NCI-H2081 treated with DMSO at 0.1 percent for 48 hours (cell line): ENCODE results near the gene STK24.
"Not testable (repeated sequence)": the region's sequence is repeated elsewhere in the genome, so short reads cannot be mapped to it uniquely, and the experiment has no call there.

Experiments used
- DNase-seq: peaks from one replicate; lab custom pipeline; 2025; lab: John Stamatoyannopoulos, UW

STK24 gene

DNA sequence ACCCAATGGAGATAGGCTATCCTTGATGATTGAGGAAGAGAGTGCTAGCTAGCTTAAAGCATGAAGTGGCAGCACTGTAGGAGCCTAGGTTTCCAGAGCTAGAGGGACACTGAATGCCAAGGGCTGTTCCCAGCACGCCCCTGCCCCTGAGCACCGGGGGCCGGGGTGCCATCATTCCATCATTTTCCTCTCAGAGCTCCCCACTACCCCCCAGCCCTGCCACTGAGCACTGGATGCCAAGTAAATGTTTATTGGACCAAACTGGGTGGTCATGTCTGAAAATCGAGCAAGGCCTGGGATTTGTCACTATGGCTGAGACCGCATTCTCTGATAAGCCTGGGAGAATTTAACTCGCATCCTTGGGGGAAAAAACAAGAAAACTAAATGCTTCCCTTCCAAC, 142.8 kb downstream of the STK24 start:
- DNase-seq = no peak

DNA sequence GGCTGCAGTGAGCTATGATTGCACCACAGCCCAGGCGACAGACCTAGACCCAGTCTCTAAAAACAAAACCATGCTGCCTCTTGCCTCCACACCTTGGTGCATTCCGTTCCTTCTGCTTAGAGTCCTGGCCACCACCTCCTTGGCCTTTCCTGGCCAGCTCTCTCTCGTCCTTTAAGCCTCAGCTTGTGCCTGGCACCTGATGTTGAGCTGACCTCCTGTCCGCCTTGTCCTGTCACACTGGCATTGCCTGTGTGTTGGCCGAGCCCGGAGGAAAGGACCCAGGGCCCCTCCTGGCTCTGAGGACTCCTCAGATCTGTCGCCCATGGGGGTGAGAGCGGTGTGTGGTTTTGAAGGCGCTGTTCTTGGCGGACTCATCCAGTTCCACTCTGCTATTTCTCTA, 143.3 kb downstream of the STK24 start:
- no peak for DNase-seq

DNA sequence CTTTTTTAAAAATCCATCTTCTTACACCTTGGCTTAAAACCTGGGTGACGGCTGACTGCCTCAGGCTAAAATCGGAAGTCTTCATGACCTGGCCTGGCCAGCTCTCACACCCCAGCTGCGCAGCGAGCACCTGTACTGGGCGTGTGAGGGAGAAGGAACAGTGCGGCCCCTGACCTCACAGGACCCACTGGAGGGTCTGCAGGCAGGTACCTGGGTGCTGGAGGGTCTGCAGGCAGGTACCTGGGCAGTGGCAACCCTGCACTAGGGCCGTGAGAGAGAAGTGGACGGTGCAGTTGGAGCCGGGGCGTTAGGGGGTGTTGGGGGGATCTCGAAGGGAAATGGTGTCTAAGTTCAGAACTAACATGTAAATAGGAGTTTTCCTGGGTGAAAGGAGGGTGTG, 144.3 kb downstream of the STK24 start:
- DNase-seq = no peak

DNA sequence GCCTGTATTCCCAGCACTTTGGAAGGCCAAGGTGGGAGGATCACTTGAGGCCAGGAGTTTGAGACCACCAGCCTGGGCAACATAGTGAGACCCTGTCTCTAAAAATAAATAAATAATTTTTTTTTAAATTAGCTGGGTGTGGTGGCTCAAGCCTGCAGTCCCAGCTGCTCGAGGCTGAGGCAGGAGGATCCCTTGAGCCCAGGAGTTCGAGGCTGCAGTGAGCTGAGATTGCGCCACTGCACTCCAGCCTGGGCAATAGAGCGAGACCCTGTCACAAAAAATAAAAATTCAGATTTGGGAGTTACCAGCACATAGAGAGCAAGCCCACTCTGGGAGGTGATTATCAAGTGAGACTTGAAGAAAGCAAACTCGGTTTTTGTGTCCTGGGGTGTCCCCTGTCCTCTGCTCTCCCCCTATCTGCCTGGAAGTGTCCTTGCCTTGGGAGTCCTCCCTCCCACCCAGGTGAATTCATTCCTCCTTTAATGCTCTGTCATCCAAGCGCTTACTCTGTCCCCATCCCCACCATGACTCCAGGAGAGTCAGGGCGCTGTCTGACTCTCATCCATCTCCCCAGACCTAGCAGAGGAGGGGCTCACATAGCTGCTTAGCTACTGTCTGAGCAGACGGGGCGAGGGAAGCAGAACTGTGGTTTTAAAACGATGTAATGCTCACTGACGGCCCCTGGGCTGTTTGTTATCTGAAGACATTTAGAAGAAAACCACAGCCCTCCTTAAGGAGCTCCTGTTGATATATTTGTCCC, 146.8 kb downstream of the STK24 start:
- DNase-seq = no peak

DNA sequence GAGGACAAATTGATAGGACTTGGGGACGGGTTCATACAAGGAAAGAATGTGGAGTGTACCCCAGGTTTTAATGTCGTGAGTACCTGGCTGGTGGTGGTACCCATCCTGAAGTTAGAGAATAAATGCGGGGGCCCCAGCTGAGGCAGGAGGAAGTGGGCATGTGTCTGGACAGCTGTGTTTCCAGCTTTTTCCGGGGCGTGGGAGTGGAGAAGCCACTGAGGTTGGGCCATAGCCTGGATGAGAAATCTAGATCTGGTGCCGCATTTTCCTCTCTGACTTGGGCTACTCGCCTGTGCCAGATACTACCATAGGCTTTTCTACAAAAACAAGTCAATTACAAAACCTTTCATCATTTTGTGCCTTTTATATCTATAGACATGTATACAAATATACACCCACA, 147.4 kb downstream of the STK24 start:
- DNase-seq = no peak

DNA sequence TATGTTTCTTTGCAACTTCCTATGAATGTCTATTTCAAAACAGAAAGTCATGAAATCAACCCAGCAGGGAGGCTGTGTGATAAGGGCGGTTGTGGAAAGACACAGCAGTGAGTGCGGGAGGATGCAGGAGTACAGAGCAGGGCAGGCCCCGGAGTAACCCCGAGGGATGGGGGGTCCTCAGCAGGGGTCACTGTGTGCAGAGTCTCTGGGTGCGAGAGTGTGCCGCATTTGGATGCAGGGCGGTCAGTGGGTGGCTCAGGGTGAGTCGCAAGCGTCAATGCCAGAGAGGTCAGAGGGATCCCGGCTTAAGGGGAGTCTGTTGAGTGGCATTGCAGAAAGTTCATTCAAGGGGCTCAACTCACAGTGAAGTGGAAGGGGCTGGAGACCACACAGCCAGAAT, 147.8 kb downstream of the STK24 start:
- no peak for DNase-seq

DNA sequence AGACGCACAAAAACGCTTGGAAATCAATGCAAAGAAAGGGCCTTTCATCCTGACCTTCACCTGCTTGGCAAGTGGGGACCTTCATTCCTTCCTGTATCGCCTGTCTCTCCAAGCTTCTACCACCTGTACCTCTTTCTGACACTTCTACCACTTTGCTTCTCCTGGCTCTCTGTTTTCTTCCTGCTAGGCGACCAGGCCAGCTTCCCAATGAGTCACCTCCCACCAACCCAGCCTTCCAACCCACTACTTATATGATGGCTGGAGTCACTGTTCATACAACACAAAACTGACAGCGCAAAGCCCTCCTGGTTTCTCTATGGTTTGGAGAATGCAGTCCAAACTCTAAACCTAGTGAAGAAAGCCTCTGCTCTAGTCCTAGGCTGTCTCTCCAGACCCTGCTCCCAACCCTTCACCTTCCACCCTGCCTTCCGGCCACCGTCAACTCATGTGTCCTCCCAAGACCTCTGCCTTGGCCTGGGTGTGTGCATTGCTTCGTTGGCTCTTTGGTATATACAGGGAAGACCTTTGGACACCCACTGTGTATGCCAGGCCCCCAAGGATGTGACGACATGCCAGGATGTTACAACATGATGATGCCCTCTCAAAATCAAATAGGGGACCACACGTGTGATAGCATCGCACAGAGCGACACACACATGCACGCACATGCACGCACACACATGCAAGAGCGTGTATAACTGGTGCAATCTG, 148.5 kb downstream of the STK24 start:
- no peak for DNase-seq

DNA sequence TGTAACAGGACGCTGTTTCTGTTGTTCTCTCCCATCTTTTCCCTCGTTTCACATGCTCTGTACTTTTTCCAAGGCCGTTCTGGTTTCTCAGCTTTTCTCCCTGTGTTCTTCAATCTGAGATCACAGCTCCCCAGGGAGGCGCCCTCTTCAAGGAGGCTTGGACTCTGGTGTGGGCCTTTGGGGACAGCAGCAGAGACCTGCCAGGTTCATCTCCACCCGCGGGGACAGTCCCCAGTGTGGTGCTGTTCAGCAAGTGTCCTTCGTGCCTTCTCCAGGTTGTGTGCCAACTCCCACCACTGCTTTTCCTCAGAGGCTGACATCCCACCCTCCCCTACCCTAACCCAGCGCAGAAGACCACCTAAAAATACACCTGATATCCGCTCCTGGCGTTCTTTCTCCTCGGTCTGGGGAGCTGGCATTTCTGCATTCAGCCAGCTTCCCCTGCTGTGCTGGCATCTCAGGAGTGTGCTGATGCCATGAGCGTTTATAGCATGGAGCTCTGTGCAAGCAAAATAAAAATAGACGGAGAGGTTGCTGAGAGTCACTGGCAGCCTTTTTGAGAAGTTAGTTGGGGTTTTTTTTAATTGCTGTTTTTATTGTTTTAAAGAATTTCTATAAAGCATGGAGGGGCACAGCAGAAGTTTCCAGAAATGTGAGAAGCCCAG, 149.4 kb downstream of the STK24 start:
- no peak for DNase-seq

DNA sequence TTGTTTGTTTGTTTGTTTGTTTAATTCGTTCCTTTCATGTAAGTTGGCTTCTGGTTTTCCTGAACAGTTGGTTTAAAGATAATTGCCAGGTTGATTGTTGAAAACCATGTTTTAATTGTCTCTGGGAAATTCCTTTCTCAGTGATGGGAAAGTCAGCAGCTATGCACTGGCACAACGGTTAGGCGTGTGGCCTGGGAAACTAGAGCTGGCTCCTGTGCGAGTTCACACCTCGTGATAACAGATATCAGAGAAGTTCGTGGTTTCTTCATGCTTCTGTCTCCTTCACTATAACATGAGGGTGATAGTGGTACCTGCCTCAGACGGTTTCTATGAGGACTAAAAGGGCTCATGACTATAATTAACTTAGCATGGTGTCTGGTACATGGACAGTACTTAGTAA, 153.5 kb downstream of the STK24 start:
- DNase-seq = no peak

DNA sequence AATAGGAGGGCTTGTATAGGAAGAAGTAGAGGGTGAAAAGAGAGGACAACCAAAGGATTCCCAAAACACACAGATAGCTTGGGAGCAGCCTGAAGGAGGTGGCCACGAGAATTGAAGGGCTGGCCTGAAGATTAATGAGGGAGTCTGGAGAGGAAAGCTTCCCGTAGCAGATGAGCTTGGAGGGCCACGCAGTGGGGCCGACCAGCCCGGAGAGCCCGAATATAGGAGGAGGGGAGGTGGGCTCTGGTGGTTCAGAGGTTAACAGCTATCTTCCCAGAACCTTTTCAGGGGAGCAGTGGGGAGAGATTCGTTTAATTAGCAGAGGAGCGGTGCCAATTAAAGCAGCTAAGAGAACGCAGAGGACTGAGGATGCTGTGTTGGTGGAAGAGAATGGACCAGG, 154.9 kb downstream of the STK24 start:
- DNase-seq = no peak

DNA sequence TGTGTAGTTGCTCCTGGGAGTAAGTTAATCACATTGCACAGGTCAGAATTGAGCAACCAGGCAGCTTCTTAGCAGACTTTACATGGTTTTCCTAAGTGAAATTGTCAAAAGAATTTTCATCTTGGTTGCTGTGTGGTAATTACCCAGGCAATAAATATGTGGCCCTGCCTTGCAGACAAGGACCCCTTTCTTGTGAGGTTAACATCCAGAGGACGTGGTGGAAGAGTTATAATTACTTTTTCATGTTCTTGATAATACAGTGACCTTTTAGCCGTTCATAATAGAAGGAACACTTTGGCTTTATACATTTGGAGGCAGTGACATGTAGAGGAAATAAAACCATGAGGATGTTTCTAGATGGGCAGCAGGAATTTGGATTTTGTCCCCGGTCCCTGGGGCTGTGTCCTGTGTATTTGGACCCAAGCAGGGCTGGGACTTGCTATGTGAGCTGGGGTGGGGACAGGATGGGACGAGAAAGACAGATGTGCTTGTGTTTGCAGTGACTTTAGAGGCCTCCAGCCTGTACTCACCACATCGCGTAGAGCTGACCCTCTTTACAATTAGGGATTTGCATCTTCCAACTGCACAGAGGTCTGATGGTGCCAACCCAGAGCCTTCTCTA, 156.2 kb downstream of the STK24 start:
- no peak for DNase-seq

DNA sequence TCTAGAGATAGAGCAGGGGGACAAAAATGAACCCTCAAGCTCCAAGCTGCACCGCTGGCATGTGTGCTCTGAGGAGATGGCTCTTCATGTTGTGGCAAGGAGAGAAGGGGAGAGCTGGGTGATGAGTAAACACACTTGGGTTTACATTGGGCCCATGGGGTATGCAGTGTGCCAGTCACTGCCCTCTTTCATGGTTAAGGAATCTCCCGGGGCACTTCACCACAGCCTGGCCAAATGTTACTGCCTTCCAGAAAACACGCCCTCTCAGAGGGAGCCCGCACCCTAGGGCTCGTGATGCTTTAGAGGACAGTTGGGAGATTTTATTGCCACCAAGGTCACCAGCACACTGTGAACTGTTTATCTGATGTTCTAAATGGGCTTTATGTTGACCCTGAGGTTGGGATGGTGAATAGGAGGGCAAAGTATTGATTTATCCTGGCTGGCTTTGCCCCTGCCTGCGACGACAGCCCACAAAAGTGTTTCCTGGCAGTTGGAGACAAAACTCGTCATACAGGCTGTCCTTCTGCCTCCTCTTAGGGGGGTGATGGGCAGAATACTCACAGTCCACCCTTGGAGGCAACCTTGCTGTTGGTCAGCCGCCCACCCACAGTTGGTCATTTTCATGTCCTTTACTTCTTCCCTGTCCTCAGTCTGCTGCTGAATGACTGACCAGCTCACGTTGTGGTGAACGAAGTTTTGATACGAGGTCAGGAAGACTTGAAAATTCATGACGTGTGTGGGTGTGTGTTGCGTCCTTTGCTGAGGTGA, 156.9 kb downstream of the STK24 start:
- no peak for DNase-seq

DNA sequence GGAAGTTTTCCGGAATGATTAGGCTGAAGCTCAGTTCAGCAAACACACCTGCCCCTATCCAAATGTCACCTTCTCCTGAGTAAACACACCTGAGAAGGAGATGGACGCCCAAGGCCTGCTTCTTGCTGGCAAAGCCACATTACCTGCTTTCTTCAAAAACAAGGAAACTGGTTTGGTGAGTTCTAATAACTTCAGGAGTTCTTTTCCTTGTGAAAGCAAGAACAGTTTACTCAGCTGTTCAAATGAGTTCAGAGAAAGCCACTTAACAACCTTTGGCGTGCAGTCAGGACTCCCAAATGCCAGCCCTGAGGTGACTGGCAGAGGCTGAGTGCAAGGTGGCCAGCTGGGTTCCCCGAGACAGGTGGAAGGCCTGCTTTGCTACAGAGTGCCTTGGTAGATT, 160.5 kb downstream of the STK24 start:
- DNase-seq = peak; percentile 81

DNA sequence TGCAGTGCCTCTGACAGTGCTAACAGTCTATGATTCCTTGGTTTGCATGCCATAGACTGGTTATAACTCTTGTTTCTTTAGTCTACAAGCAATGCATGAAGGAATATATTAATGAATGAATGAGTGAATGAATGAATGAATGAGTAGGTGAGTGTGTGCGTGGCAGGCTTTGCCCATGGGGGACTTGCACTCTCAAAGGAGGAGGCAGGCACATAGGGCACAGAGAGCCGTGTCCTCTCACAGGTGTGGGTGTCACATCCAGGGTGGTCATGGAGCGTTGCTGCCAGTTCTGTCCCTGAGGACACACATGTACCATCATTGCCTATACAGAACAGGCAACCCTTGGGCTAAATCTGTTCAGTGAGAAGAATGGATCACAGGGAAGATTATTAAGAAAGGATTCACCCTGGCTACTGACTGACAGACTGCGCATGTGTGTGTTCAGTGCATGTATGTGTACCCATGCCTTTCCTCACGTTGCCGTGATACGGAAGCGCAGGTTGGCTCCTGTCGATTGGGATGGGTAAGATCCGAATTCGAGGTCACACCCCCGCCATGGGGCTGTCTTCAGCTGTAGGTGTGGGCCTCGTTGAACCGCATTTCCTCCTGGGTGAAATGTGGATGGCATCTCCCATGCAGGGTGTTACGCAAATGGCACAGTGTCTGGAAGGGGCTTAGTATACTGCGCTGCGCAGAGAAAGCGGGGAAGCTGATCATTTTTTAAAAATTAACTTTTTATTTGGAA, 161.4 kb downstream of the STK24 start:
- no peak for DNase-seq

DNA sequence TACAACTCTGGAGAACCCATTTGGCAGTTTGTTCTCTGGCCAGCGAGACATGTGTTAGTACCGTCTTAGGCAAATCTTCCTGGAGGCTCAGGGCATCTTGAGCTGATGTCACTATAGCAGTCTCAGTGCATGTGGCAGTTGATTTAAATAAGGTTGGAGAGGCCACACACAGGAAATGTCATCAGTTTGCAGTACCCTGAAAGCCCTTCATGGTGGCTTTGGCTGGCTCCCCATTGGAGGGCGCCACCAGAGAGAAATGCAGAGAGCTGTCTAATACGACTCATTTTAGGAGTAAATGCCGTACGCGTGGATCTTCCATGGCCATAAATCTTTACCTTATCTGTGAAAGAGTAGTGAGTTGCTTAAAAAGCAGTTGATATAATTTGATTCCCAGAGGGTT, 163.1 kb downstream of the STK24 start:
- no peak for DNase-seq

DNA sequence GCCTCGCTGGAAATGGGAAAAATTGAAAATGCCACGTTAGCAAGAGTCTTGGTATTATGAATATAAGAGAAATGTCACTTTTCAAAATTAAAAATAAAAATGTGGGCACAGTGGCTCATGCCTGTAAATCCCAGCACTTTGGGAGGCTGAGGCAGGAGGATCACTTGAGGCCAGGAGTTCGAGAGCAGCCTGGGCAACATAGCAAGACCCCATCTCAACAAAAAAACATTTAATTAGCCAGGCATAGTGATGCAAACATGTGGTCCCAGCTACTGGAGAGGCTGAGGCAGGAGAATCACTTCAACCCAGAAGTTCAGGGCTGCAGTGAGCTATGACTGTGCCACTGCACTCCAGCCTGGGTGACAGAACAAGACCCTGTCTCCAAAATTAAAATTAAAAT, 163.6 kb downstream of the STK24 start:
- not testable (repeated sequence) for DNase-seq

DNA sequence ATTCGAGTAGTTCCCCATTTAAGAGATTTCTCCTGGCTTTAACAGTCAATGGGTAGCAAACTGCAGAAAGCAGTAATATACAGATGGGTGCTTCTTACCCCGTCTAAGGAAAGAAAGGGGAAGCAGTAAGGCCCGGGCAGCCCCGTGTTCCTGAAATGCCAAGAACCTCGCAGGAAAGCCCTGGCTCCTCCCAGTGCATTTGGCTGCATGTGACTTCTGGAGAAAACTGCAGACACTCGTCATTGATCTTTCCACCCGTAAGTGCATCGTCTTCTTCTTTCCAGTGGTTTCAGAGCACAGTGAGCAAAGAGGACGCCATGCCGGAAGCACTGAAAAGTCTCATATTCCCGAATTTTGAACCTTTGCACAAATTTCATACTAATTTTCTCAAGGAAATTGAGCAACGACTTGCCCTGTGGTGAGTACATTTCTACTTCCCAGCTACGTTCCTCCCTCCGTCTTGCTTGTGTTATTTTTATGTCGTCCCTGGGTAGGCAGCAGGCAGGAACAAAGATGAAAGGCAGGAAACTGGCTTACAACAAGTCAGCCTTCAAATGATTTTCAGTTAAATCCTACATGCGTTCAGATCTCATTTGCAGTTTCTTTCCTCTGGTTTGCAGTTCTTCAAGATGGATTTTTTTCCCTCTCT, 165.2 kb downstream of the STK24 start:
- no peak for DNase-seq

DNA sequence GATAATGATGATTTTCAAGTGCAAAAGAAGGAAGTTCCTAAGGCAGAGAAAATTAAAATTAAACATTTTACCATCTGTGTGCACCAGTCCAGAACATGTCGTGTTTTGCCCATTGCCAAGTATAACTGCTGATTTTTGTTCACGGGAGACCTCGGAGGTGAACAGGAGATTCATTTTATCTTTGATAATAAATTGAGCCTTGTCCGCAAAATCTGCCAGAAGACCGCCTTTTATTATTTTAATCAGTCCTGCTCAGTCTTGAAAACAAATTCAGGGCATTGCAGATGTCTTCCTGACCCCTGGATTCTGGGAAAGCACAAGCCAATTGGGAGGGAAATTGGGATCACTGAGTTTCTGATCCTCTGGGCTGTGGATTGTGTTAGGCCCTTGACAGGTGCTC, 165.9 kb downstream of the STK24 start:
- DNase-seq = no peak

DNA sequence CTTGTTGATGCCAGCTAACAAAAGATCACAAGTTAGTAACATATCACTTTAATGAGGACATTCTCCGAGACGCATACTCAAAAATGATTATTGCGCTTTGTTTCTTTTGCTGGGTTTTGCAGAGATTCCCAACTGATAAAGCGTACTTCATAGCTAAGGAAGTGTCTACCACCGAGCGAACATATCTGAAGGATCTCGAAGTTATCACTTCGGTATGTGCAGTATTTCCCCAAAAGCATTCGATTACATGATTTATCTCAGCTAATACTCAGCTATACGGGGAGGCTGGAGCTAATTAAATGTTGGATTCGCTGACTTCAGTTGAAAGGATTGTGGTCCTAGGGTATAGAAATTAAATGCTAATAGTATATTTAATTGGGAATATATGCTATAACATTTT, 166.3 kb downstream of the STK24 start:
- no peak for DNase-seq

DNA sequence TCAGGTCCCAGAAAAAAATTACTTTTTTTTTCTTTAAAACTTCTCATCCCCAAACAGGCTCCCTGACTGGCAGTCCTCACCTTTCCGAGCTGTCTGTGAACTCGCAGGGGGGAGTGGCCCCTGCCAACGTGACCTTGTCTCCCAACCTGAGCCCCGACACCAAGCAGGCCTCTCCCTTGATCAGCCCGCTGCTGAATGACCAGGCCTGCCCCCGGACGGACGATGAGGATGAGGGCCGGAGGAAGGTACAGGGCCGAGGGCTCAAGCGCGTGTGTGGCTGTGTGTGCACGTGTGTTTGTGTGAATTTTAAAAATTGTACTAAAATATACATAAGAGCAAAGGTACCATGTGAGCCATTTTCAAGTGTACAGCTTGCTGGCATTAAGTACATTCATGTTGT, 167.6 kb downstream of the STK24 start:
- no peak for DNase-seq

DNA sequence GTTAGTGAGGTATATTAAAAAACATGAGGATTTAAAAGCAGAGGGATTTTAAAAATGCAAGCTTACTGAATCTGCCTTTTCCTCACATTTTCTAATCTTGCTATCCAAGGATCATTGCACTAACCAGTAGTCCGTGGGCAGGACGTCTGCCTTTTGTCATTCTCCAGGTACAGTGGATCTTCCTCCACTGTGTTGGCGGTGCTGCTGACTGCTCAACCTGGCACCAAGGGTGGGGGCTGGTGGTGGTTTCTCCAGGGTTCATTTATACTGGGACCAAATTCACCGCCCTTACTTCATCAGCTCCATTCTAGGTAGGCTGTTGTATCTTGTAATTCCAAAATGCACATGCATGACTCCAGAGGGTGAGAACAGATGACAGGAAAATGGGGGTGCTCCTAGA, 169.3 kb downstream of the STK24 start:
- DNase-seq = no peak
